Neuronal stem cell (in vitro differentiated cells): ENCODE data around the gene ACO1.
A peak's percentile ranks its signal among the peaks of the same experiment; 100 is the strongest.

Experiments
- DNase-seq: peaks from one replicate; pipeline ENCODE4 v3.0.0-alpha.2; 2013; ENCODE audit warnings: low spot score
- H2AFZ ChIP-seq: one replicate; pipeline ENCODE4 v1.6.1; 2013; ENCODE audit warnings: mild to moderate bottlenecking, low read length, inconsistent platforms
- H2AK5ac ChIP-seq: 2 replicates; pipeline ENCODE4 v1.6.1; 2013; ENCODE audit warnings: low read depth, mild to moderate bottlenecking, inconsistent platforms, low read length, moderate library complexity, mixed read lengths
- H2BK120ac ChIP-seq: 2 replicates; pipeline ENCODE4 v1.6.1; 2013; ENCODE audit warnings: low read depth, mild to moderate bottlenecking, inconsistent platforms, low read length, moderate library complexity, mixed read lengths
- H2BK12ac ChIP-seq: one replicate; pipeline ENCODE4 v1.6.1; 2013; ENCODE audit warnings: low read length, inconsistent platforms
- H2BK15ac ChIP-seq: 2 replicates; pipeline ENCODE4 v1.6.1; 2013; ENCODE audit warnings: mild to moderate bottlenecking, low read length, inconsistent platforms, mixed read lengths
- H2BK5ac ChIP-seq: one replicate; pipeline ENCODE4 v1.6.1; 2013; ENCODE audit warnings: inconsistent platforms, mild to moderate bottlenecking, low read length, moderate library complexity
- H3K14ac ChIP-seq: one replicate; pipeline ENCODE4 v1.6.1; 2013; ENCODE audit warnings: low read length, inconsistent platforms
- H3K18ac ChIP-seq: 2 replicates; pipeline ENCODE4 v1.6.1; 2013; ENCODE audit warnings: low read length, inconsistent platforms
- H3K23ac ChIP-seq: 2 replicates; pipeline ENCODE4 v1.6.1; 2013; ENCODE audit warnings: low read depth, mild to moderate bottlenecking, mixed read lengths, low read length, inconsistent platforms; ENCODE audit not compliant: poor library complexity
- H3K27ac ChIP-seq: replicated peaks from 3 replicates; pipeline ENCODE4 v1.5.1; 2013; ENCODE audit warnings: low read length, inconsistent platforms
- H3K27me3 ChIP-seq, 3 experiments: 2 replicates each; pipeline ENCODE4 v1.6.1; 2013; ENCODE audit warnings: low read length in 3 of 3, mild to moderate bottlenecking in 2 of 3, inconsistent platforms in 1 of 3, low read depth in 1 of 3, mixed read lengths in 1 of 3, moderate library complexity in 1 of 3; ENCODE audit not compliant: control insufficient read depth in 3 of 3, insufficient read depth in 3 of 3
- H3K36me3 ChIP-seq, 2 donors: replicated peaks in 1 of 2; 2 replicates each; pipeline ENCODE4 v1.6.1; 2013; ENCODE audit warnings: low read length in 2 of 2; ENCODE audit not compliant: control insufficient read depth in 2 of 2, insufficient read depth in 2 of 2
- H3K4ac ChIP-seq: 2 replicates; pipeline ENCODE4 v1.6.1; 2013; ENCODE audit warnings: inconsistent platforms, mild to moderate bottlenecking, low read length, moderate library complexity
- H3K4me1 ChIP-seq, 2 donors: 1 replicate in 1 of 2; 2 replicates in 1 of 2; pipeline ENCODE4 v1.6.1; 2013; ENCODE audit warnings: low read length in 2 of 2, low read depth in 1 of 2; ENCODE audit not compliant: control insufficient read depth in 2 of 2, insufficient read depth in 1 of 2
- H3K4me2 ChIP-seq: one replicate; pipeline ENCODE4 v1.6.1; 2013; ENCODE audit warnings: mild to moderate bottlenecking, low read length, inconsistent platforms; ENCODE audit not compliant: insufficient read depth, poor library complexity, severe bottlenecking
- H3K4me3 ChIP-seq, 2 donors: 2 replicates each; pipeline ENCODE4 v1.5.1; 2013; ENCODE audit warnings: low read length in 2 of 2, mild to moderate bottlenecking in 2 of 2, inconsistent platforms in 1 of 2, moderate library complexity in 1 of 2
- H3K79me1 ChIP-seq: one replicate; pipeline ENCODE4 v1.6.1; 2013; ENCODE audit warnings: low read depth, mild to moderate bottlenecking, inconsistent platforms, low read length, moderate library complexity
- H3K9ac ChIP-seq: one replicate; pipeline ENCODE4 v1.6.1; 2013; ENCODE audit warnings: mild to moderate bottlenecking, low read depth, low read length, inconsistent platforms; ENCODE audit not compliant: poor library complexity
- H3K9me3 ChIP-seq, 2 donors: replicated peaks in 1 of 2; 2 replicates each; pipeline versions ENCODE3 to v1.6.1; 2013; ENCODE audit warnings: low read length in 2 of 2, mild to moderate bottlenecking in 2 of 2, inconsistent platforms in 1 of 2, low read depth in 1 of 2, mixed read lengths in 1 of 2, moderate library complexity in 1 of 2; ENCODE audit not compliant: control insufficient read depth in 2 of 2, insufficient read depth in 1 of 2
- H4K8ac ChIP-seq: one replicate; pipeline ENCODE4 v1.6.1; 2013; ENCODE audit warnings: low read depth, mild to moderate bottlenecking, inconsistent platforms, low read length, moderate library complexity
- H4K91ac ChIP-seq: one replicate; pipeline ENCODE4 v1.6.1; 2013; ENCODE audit warnings: low read length, low read depth, mild to moderate bottlenecking, inconsistent platforms; ENCODE audit not compliant: poor library complexity
- WGBS, 2 donors: extraction: QIAGEN DNeasy Blood & Tissue Kit; methylation state at CpG; one replicate each; pipeline ENCODE4 v1.1.7; 2013; ENCODE audit warnings: missing lambda C conversion rate in 2 of 2, mixed read lengths in 1 of 2; ENCODE audit not compliant: insufficient read length in 2 of 2, insufficient replicate concordance in 1 of 2; ENCODE audit errors: extremely low coverage in 2 of 2; 5-methylcytosine and 5-hydroxymethylcytosine counted together

The ACO1 gene

GRCh38 chr9:32441678-32442077 lies 57.2 kb downstream of the ACO1 start:
- H3K14ac ChIP-seq: no peak overlapping the region
- H3K9me3 ChIP-seq: no peaks in the 10 kb centered on the region
- no peak overlapping the region for H2BK5ac ChIP-seq
- H2AK5ac ChIP-seq: no peak overlapping the region
- H2AFZ ChIP-seq: no peak overlapping the region
- no peak overlapping the region for H2BK12ac ChIP-seq
- no peak overlapping the region for H3K4me3 ChIP-seq
- no peak overlapping the region for H3K4me2 ChIP-seq
- no peaks in the 10 kb centered on the region for H3K79me1 ChIP-seq
- DNase-seq: no peak
- no peak overlapping the region for H2BK120ac ChIP-seq
- peaks cover 0 to 3% of the 10 kb centered on the region in 2 donors for H3K4me1 ChIP-seq
- no peak overlapping the region for H3K18ac ChIP-seq
- H3K4ac ChIP-seq: no peak overlapping the region
- no peak overlapping the region for H2BK15ac ChIP-seq
- no CpG with 5 or more reads among the region's 5 CpGs for WGBS, 2 donors
- H4K91ac ChIP-seq: no peak overlapping the region
- no peak overlapping the region for H3K9ac ChIP-seq
- peaks cover 1 to 70% of the 10 kb centered on the region in 2 donors for H3K36me3 ChIP-seq
- H3K27me3 ChIP-seq: no peaks in the 10 kb centered on the region
- H3K23ac ChIP-seq: no peak overlapping the region
- H3K27ac ChIP-seq: peak overlapping the region; percentile 51
- no peak overlapping the region for H4K8ac ChIP-seq

GRCh38 chr9:32442433-32442832 lies 58.0 kb downstream of the ACO1 start:
- H3K4me1 ChIP-seq: peaks cover 0 to 3% of the 10 kb centered on the region in 2 donors

GRCh38 chr9:32449969-32450368 lies 65.5 kb downstream of the ACO1 start:
- no peak overlapping the region for H3K4me3 ChIP-seq
- H3K36me3 ChIP-seq: peaks cover 11 to 73% of the 10 kb centered on the region in 2 donors
- H3K4me1 ChIP-seq: no peaks in the 10 kb centered on the region
- no peak overlapping the region for H3K14ac ChIP-seq
- H2BK12ac ChIP-seq: no peak overlapping the region
- no peak overlapping the region for H2AK5ac ChIP-seq
- DNase-seq: no peak
- H2BK120ac ChIP-seq: no peak overlapping the region
- no peak overlapping the region for H3K18ac ChIP-seq
- no peak overlapping the region for H3K4me2 ChIP-seq
- H3K79me1 ChIP-seq: no peaks in the 10 kb centered on the region
- no peak overlapping the region for H4K91ac ChIP-seq
- no peak overlapping the region for H3K27ac ChIP-seq
- H2BK5ac ChIP-seq: no peak overlapping the region
- H3K9me3 ChIP-seq: no peaks in the 10 kb centered on the region
- no CpG with 5 or more reads among the region's 6 CpGs for WGBS, 2 donors
- no peak overlapping the region for H4K8ac ChIP-seq
- H2AFZ ChIP-seq: no peak overlapping the region
- H3K4ac ChIP-seq: no peak overlapping the region
- no peak overlapping the region for H2BK15ac ChIP-seq
- no peak overlapping the region for H3K9ac ChIP-seq
- no peaks in the 10 kb centered on the region for H3K27me3 ChIP-seq
- no peak overlapping the region for H3K23ac ChIP-seq

More at GRCh38 chr9:32442433-32442832, 58.0 kb downstream of the ACO1 start:
- Histone ChIP-seq H2AFZ (no peak overlapping the region), H3K9ac (no peak overlapping the region), H2BK12ac (no peak overlapping the region), H2BK15ac (no peak overlapping the region), H2BK120ac (no peak overlapping the region), H3K14ac (no peak overlapping the region), H3K27ac (no peak overlapping the region), H3K4me3 (no peak overlapping the region), H3K27me3 (no peaks in the 10 kb centered on the region), H3K4ac (no peak overlapping the region), H4K91ac (no peak overlapping the region), H3K23ac (no peak overlapping the region), H3K79me1 (no peaks in the 10 kb centered on the region), H3K9me3 (no peaks in the 10 kb centered on the region), H2AK5ac (no peak overlapping the region), H4K8ac (no peak overlapping the region), H3K36me3 (peaks cover 0 to 69% of the 10 kb centered on the region in 2 donors), H3K18ac (no peak overlapping the region), H2BK5ac (no peak overlapping the region), H3K4me2 (no peak overlapping the region)
- no peak for DNase-seq

- H2BK15ac ChIP-seq: no peak overlapping the region
- H3K36me3 ChIP-seq: peaks cover 8 to 76% of the 10 kb centered on the region in 2 donors
- H3K9me3 ChIP-seq: no peaks in the 10 kb centered on the region
- no peak overlapping the region for H3K14ac ChIP-seq
- H3K27me3 ChIP-seq: no peaks in the 10 kb centered on the region
- H2AK5ac ChIP-seq: no peak overlapping the region
- H2BK120ac ChIP-seq: no peak overlapping the region
- WGBS, 2 donors: no CpG with 5 or more reads among the region's 1 CpG
- no peak overlapping the region for H3K27ac ChIP-seq
- H3K23ac ChIP-seq: no peak overlapping the region
- no peak overlapping the region for H2BK12ac ChIP-seq
- no peak overlapping the region for H3K18ac ChIP-seq
- H3K4me2 ChIP-seq: no peak overlapping the region
- H2BK5ac ChIP-seq: no peak overlapping the region
- no peak overlapping the region for H3K9ac ChIP-seq
- no peak overlapping the region for H4K8ac ChIP-seq
- no peak overlapping the region for H2AFZ ChIP-seq
- no peak overlapping the region for H4K91ac ChIP-seq
- H3K4me3 ChIP-seq: no peak overlapping the region
- no peaks in the 10 kb centered on the region for H3K79me1 ChIP-seq
- H3K4me1 ChIP-seq: no peaks in the 10 kb centered on the region
- DNase-seq: no peak
- H3K4ac ChIP-seq: no peak overlapping the region
Observed at GRCh38 chr9:32454280-32454679, 69.8 kb downstream of the ACO1 start.
